Medulla oblongata (tissue), 1 donor: ENCODE measurements around the gene PLAU.

Source experiments
- DNase-seq: peaks from one replicate; pipeline ENCODE4 v3.0.0-alpha.2; 2015; ENCODE audit errors: extremely low spot score

Gene PLAU

DNA sequence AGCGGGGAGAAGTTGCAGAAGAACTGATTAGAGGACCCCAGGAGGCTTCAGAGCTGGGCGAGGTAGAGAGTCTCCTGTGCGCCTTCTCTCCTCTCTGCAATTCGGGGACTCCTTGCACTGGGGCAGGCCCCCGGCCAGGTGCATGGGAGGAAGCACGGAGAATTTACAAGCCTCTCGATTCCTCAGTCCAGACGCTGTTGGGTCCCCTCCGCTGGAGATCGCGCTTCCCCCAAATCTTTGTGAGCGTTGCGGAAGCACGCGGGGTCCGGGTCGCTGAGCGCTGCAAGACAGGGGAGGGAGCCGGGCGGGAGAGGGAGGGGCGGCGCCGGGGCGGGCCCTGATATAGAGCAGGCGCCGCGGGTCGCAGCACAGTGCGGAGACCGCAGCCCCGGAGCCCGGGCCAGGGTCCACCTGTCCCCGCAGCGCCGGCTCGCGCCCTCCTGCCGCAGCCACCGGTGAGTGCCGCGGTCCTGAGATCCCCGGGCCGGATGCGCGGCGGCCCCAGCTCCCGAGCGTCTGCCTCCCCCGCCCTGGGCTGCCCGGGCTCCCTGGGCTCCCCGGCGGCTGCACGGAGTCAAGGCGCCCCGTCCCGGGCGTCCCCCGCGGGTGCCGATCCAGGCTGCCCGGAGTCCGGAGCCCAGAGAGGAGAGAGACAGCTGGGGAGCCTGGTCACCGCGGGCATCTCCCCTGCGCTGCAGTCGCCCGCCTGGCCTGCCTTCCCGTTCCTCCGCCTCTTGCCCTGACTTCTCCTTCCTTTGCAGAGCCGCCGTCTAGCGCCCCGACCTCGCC lies at the start of gene PLAU:
Gene PLAU, plus strand, starts transcription at position 369 of the 789 bp plus-strand sequence. CDS start 424 bp downstream, outside the sequence.
- DNase-seq, result peak; percentile 42

DNA sequence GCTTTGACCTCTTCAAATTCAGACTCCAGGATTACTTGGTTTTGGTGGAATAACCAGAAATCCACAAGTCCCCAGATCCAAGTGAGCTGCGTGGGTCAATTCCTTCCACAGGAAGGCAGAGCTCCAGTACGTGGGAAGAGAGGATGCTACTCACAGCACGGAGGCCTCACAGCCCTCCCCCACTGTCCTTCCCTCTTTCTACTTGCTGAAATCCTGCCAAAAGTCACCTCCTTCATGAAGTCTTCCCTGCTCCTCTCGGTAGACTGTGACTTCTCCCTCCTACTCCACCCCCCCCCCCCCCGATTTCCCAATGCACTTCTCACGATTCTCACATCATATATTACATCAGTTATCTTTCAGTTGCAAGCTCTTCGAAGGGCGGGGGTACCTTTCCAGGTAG lies 48.9 kb upstream of the PLAU start:
- no peak for DNase-seq

DNA sequence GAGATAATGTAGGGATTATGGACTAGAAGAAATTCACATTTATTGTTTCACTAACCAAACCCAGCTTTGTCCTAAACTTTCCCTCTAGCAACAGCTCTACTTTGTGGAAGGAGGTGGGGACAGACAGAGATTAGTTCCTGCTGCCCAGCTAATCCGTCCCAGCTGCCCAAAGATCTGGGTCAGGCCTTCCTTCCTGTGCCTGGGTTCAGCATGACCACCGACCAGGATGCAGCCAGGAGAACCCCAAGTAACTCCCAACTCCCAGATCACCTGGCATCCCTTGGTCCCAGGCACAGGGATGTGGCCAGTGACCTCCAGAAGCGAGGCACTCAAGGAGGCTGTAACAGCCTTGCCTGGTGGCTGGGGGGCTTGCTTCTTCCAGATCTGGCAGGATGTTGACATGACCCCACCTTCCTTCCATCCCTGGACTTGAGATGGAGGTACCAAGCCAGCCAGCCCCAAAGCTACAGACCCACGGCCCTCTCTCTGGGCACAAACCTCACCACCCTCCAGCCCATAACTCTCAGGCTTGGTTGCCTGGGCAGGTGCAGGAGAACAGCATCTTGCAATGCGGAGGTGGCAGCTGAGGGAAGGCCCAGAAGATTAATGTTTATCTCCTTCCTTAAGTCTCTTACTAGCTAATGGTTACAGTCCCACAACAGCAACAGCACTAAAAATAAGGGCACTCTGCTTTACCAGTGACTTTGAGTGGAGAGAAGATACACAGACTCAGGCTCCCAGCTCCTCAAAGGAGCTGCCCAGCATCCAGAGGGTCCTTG lies 47.7 kb upstream of the PLAU start:
- DNase-seq, result no peak

DNA sequence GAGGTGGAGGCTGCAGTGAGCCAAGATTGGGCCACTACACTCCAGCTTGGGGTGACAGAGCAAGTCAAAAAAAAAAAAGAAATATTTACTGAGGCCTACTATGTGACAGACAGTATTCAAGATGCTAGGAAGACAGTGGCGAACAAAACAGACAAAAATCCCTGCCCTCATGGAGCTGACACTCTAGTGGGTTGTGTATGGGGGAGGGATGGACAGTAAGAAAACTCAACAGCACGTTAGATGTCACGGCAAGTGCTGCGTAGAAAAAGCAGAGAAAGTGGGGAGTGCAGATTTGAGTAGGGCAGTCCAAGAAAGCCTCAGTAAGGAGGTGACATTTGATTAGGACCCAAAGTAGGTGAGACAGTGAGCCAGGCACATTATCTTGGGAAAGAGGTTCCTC lies 46.7 kb upstream of the PLAU start:
- no peak for DNase-seq

DNA sequence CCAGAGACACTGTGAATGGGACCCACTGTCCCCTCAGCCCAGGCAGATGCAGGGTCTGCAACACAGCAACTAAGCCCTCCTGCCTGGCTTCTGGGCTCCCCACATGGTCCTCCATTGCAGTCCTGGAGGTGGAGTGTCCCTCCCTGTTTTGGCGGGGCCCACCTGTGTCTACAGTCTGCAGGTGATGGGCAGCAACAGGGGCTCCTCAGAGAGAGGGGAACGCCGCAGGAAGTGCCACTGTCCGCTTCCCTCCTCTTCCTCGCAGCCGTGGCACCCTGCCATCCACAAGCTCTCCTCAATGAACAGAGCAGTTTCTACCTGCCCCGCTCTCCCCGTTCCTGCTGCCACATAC lies 45.8 kb upstream of the PLAU start:
- DNase-seq, result no peak

DNA sequence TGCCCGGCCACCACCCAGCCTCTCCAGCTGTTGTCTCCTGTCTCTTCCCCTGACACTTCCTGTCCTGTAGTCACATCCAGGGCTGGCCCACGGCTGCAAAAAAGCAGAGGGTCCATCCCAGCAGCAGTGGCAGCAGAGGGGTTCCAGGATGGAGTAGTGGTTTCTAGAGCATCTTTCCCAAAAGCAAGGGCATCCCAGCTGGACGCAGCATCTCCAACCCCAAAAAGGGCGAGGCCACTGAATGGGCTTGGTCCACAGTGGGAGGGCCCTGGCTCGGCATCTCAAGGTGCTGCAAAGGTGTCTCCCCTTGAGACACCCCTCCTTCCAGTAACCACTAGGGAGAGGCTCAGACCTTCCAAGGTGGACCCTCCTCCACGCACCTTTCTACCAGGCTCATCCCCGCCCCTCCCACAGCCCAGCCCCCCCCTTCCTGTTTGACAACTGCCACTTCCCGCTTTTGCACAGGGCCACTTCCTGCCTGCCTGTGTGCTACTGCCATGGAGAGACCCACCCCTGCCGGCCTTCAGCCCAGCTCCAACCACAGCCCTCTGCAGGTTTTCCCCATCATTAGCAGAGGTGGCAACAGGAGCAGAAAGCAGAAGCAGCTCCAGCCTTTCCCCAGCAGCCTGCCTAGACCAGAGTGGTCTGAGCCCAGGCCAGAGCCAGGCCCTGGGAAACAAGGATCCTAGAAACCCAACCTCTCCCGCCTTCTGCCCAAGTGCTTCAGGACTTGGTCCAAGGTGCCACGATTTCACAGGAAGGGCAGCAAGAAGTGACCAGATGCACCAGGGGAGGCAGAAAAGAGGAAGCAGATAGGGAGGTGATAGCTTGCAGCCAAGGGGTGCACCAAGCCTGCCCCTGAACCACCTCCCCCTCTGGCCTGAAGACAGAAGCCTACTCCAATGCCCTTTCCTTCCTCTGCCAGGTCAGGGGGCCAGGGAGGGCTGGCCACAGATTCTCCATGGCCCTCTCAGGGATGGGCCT lies 45.2 kb upstream of the PLAU start:
- DNase-seq, result no peak

DNA sequence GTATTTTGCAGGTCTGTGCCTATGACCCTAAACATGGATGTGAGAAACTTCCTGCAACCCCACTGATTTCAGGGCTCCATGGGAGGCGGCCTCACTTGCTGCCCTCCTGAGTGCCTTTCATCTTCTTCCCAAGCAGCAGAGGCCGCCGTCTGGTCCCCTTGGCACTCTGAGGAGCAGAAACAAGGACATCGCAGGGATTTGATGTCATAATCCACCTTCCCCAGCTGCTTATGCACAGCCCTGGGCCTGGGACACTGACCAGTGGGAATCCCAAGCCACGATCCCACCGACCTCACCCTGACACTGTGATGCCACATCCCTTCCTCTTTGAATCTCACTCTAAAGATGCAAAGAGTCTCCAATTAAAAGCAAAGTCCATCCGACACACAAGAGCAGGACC lies 44.3 kb upstream of the PLAU start:
- DNase-seq, result no peak

DNA sequence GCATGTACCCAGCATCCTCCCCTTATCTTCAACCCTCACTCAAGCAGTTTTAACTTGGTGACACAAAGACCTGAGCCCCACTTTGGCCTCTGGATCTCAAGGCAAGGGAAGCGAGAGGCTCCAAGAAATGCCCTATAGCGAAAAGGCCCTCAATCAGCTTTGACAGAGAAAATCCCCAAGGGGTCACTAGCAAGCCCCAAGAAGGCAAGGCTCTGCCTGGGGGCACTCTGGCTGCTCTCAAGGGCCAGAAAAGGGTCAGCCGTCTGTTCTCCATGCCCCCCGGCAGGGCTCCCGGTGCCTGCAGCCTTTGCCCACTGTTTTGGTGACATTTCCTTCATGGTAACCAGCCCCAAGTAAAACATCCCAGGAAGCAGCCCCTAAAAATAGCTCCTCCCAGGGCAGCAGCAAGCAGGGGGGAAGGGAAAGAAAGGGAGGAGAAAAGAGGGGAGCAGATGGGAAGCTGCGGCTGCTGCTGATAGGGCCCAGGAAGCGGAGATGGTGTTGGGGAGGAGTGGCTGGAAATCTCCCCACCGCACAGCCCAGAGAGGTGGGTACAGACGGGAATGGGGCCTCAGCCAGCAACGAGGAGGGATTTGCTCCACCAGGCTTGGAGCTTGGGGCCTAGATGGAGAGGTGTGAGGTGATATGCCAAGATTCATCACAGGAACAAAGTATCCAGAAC lies 43.7 kb upstream of the PLAU start:
- DNase-seq, result no peak

DNA sequence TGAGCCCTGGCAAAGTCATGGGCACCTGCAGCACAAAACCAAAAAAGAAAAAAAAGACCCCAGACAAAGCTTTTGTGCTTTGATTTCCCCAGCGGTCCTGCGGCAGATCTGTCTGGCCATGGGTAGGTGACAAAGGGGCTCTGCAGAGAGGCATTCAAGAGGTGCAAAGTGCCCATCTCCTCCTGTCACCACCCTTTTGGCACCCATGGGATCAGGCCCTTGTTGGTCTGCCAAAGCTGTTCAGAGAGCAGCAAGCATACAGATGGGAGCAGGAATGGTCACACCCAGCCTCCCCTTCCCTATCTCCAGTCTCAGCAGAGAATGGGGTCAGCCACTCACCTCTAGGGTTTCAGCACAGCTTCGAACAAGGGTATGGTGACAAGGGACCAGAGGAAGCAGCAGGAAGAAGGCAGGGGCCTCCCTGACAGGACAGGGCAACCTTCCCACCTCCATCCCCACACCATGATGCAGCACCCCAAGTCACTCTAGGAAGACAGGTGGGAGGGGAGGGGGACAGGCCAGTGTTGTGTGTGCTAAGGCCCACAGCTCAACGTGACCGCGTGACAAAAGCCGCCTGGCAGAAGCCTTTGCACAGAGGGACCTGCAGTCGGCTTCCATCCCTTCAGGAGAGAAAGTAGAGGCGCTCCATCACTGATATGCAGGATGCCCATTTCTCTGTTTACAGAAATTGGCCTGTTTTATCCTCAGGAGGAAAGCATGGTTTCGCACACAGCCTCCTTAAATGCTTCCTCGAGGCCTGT lies 42.9 kb upstream of the PLAU start:
- no peak for DNase-seq

DNA sequence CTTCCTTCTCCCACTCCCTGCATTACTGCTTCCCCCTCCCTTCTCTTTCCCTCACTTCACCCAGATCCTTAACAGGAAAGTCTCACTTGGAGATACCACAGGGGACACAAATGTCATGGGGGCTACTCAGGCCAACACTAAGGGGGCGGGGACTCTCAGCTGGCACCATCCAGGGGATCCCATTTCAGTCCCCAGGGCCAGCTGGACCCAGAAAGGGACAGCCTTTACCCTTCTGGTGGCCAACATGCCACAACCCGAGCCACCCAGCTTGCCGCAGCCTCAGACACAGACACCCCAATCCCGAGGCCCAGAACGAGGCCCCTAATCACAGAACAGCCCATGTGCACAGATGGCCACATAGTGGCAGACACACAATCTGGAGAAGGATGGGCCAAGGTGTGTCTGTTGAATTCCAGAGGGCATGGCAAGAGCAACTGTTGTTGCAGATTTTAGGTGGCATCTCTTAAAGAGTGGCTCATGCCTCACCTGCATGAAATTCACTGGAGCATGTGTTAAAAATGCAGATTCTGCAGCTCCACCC lies 42.2 kb upstream of the PLAU start:
- DNase-seq, result no peak

DNA sequence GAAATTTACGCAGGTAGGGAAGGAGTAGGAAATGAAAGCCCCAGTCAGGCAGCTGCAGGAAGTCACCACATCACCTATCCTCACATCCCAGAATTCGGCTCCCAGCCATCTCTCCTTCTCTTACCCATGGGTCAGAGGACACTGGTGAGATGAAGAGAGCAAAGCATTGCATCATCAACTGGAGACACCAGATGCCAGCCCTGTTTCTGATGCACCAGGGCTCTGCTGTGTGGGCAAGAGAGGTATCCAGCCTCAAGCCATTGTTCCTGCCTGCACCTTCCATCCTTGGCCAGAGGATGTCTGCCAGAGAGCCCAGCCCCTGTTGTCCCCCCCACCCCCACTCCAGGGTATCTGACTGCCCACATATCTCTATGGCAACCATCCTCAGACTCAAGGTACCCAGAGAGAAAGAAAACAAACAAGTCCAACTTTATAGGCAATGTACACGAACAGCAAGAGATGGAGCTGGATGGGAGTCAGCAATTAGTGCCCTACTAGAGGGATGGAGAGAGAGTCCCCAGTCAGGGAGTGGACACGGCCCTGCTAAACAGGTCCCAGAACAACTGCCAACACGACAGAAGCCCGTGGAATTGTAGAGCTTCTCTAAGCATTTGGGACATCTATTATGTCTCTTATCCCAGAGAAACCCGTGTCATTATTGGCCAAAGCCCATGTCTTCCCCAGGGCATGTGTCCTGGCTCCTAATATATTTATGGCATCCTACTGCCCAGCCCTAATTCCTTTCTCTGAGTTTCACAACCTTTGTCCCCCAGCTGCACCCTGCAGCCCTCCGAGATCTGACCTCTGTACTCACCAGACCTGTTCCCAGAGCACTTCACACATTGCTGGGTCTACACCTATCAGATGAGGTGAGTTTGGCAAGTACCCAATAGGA lies 39.4 kb upstream of the PLAU start:
- no peak for DNase-seq

DNA sequence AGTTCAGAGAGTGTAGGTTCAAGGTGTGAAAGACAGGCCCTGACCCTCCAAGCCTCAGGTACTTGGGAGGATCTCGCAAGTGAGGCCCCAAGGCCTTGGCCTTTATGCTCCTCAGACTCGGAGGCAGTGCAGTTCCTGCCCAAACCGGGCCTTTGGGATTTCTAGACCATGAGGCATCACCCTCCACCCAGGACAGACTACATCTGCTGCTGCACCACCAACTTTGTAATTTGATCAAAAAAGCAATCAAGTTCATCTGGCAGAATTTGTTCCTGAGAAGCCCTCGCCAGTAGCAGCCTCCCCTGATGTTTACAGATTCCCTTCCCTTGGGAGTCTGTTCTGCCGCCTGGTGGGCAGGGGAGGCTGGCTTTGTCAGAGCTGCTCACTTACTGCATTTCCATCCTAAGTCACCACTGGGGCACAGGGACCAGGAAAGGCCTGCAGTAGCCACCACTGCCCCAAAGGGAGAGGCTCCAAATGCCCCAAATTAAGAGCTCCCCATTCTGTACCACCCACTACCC lies 38.7 kb upstream of the PLAU start:
- no peak for DNase-seq

DNA sequence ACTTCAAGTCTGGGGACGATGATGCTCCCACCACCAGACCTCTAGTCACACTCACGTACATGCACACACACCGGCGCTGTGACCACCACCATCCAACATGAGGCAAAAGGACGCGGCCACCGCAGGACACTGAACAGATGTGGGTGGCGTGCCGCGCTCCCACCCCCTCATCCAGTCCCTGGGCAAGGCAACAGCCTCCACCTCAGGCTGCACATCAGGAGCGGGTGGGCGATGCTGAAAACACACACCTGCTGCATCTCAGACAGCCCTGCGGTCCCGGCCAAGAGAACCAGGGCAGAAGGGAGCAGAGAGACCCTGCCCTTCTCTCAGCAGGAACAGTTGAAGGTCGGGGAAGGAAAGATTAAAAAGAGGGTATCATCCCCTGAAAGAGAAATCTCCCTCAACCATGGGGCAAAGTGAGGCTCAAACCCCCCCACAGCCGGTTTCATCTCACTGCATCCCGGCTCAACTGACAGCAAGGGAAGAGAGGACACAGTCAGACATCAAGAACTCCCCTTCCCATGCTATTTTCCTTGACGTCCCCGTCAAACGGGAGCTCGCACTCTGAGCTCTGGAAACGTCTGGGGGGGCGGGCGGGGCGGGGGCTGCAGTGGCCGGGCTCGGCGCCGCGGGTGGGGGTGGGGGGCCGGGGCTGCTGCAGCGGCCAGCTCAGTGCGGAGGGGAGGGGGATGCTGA lies 37.6 kb upstream of the PLAU start:
- no peak for DNase-seq

DNA sequence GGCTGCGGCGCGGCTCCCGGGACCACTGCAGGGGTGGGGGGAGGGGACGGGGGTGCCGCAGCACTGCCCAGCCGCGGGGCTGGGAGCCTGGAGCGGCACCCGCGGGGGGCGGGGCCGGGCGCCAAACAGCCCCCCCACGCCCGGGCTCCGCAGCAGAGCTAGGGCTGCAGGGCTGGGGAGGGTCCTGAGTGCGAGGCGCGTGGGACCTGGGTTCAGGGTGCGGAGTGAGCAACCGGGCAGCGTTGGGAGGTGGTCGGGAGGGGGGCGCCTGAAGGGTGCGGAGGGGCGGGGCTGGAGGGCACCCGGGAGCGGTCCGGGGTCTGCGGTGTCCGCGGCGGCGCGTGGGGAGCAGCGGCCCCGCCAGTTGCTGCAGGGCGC lies 37.1 kb upstream of the PLAU start:
- no peak for DNase-seq

DNA sequence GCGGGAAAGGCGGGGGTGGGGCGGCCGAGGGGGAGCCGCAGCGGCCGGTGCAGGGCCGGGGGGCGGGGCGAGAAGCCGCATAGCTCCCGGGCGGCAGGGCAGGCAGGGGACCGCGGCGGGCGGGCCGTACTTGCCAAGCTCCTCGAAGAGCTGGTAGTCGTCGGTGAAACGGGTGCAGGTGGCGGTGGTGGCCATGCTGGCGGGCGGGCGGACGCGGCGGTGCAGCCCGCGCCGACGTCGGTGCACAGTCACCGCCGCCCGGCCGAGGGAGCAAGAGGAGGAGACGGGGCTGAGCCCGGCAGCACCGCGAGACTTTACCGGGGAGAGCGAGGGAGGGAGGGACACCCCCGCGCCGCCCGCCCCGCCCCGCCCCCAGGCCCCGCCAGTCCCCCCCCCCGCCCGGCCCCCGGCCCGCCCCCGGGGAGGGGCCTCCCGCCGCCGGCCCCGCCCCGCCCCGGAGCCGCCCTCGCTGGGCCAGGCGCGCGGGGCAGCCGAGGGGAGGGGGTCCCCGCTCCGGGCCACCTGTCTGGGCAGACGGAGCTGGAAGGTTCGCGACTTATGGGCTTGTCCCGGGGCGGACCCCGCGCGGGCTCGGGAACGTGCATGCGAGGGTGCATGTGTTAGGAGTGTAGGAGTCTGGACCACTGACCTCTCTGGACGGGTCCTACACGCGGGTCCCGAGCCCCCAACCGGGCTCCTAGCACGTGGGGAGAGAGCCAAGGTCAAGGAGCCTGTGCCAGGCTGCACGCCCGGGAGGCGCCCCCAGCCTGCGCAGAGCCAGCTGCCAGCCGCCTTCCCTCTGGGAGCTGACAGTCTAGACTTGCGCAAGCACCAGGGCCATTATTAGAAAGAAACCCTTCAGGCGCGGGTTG lies 36.4 kb upstream of the PLAU start, which contains the start of gene CAMK2G:
Gene CAMK2G, minus strand, starts transcription at position 289 of the 872 bp plus-strand sequence. Its CDS starts 94 bp downstream, at position 195.
- peak; percentile 84 for DNase-seq

DNA sequence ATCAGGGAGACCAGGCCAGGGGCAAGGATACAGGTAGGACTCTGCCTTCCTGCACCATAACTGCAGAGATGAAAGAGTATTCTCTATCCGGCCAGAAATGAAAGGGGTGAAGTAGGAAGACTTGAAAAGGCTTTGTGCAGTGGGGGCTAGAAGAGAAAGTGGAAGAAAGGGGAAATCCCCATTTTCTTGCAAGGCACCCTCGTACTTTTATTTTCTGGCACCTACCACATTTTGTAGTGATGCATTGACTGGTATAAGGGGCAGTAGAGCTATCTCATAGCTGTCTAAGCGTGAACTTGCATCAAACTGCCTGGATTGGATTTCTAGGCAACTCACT lies 35.8 kb upstream of the PLAU start:
- DNase-seq, result no peak

DNA sequence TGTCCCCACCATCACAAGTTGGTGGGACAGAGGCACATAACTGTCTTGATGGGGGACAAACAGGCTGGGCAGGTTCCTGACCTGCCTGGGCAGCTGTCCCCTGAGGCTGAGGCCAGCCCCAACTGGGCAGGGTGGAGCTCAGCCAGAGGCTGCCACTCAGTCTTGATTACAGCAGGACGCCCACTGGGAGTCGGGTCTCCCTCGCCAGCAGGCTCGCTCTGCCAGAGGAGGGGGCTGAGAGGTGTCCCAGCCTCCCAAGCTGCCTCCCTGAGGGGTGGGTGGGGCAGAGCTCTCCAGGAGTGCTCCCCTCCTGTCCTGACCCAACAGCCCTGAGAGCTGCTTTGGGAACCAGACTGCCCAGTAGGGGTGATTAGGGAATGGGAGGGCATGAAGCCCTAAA lies 34.8 kb upstream of the PLAU start:
- no peak for DNase-seq

DNA sequence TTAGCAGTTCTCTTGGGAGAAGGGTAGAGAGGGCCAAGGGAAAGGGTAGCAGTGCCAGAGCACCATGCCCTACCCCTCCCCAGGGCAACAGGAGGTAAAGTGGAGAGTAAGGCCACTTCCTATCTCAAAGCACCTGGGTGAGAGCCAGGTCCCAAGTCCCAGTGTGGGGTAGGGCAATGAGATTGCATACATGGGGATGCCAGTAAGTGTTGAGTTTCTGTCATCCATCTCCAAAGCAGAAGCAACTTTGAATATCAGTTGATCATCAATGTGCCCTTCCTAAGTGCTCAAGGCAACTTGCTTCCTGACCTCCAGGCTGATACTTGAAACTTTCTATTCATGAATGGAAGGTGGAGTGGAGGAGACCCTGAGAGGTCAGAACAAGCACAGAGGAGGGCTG lies 34.4 kb upstream of the PLAU start:
- DNase-seq, result no peak
